CD4-positive, alpha-beta T cell (primary cell): ENCODE measurements around the gene LZTFL1. TPM values are rescaled to one million over a fixed set of nuclear protein-coding genes. Genes with fewer than 3 reads are reported as not detected.

Source experiments
- ATAC-seq: fragments of 200-7000 bp; cut with Tn5 transposase; one replicate; pipeline ENCODE4 v1.10.0; 2022; ENCODE audit warnings: mild to moderate bottlenecking; ENCODE audit not compliant: poor library complexity
- CTCF ChIA-PET: fragments of 350-600 bp; sonication (Branson Sonifier 250); formaldehyde crosslinking; loops from one replicate; lab custom pipeline; 2021; ENCODE audit warnings: antibody characterized with exemption, inconsistent platforms; lab: Charles Lee
- POLR2A ChIA-PET: fragments of 350-600 bp; sonication (Branson Sonifier 250); formaldehyde crosslinking; loops from one replicate; lab custom pipeline; 2021; ENCODE audit warnings: antibody characterized with exemption, inconsistent platforms; lab: Charles Lee
- DNase-seq, 14 experiments: peaks; one replicate each; pipeline ENCODE4 v3.0.0-alpha.2; 2013 to 2020; ENCODE audit warnings: mixed read lengths in 2 of 14
- H3K27ac ChIP-seq, 2 donors: one replicate each; pipeline versions ENCODE4 v1.5.1 to v1.7.0; 2013; ENCODE audit warnings: low read length in 2 of 2, low read depth in 1 of 2, mild to moderate bottlenecking in 1 of 2
- H3K27me3 ChIP-seq, 2 experiments: 1 replicate in 1 of 2; 2 replicates in 1 of 2; pipeline versions ENCODE4 v1.6.1 to v1.7.0; 2013; ENCODE audit warnings: low read length in 2 of 2, control low read depth in 1 of 2, mild to moderate bottlenecking in 1 of 2, moderate library complexity in 1 of 2; ENCODE audit not compliant: insufficient read depth in 2 of 2, control insufficient read depth in 1 of 2
- H3K36me3 ChIP-seq: one replicate; pipeline ENCODE4 v1.6.1; 2013; ENCODE audit warnings: low read length, control low read depth; ENCODE audit not compliant: insufficient read depth
- H3K4me1 ChIP-seq: one replicate; pipeline ENCODE4 v1.6.1; 2013; ENCODE audit warnings: low read length, control low read depth; ENCODE audit not compliant: insufficient read depth
- H3K4me3 ChIP-seq: one replicate; pipeline ENCODE4 v1.5.1; 2013; ENCODE audit warnings: mild to moderate bottlenecking, low read length, moderate library complexity
- H3K9me3 ChIP-seq, 2 experiments: 1 replicate in 1 of 2; 2 replicates in 1 of 2; pipeline versions ENCODE4 v1.6.1 to v1.7.0; 2013; ENCODE audit warnings: low read length in 2 of 2, mild to moderate bottlenecking in 2 of 2, control low read depth in 1 of 2, moderate library complexity in 1 of 2; ENCODE audit not compliant: control insufficient read depth in 1 of 2, insufficient read depth in 1 of 2
- H3K27ac Mint-ChIP-seq: one replicate; pipeline ENCODE4 v1.8.0; 2020; ENCODE audit warnings: mixed read lengths
- H3K27me3 Mint-ChIP-seq: one replicate; pipeline ENCODE4 v1.8.0; 2021; ENCODE audit warnings: mixed read lengths
- H3K36me3 Mint-ChIP-seq: one replicate; pipeline ENCODE4 v1.8.0; 2021; ENCODE audit warnings: low read depth, mixed read lengths
- H3K4me1 Mint-ChIP-seq: one replicate; pipeline ENCODE4 v1.8.0; 2021; ENCODE audit warnings: low read depth, mixed read lengths
- H3K4me3 Mint-ChIP-seq: one replicate; pipeline ENCODE4 v1.8.0; 2020; ENCODE audit warnings: mild to moderate bottlenecking, mixed read lengths
- H3K9me3 Mint-ChIP-seq: one replicate; pipeline ENCODE4 v1.8.0; 2020; ENCODE audit warnings: mixed read lengths
- intact Hi-C, 2 experiments: fragments of 100-400 bp; cut with DNase I in 1 of 2; cut with micrococcal nuclease in 1 of 2; formaldehyde crosslinking; loops; one replicate each; pipeline versions ENCODE4 v1.15.1 to v1.9.0; 2023 to 2025; cut with DNase I, micrococcal nuclease
- total RNA-seq, 174 experiments: library from RNA in 2 of 174; stranded (reverse) in 2 of 174; gene quantifications; one replicate each; pipeline ENCODE4 v1.2.3 and lab custom pipeline; 2021 to 2026
- TF ChIP-seq, protein P1 (sequence below): fragments of 200-600 bp; IDR thresholded peaks from one replicate; pipeline ENCODE4 v1.8.0; 2022; ENCODE audit warnings: antibody characterized with exemption, mild to moderate bottlenecking

LZTFL1 gene
- total RNA-seq, 2 experiments from 2014 or later, result 9.6 to 10.0 TPM

- CTCF ChIA-PET, result no interaction called here
- DNase-seq (no peak), ATAC-seq (no peak)
- POLR2A ChIA-PET, result no interaction called here
- Histone ChIP-seq H3K9me3 (peaks cover 0 to 9% of the 10 kb centered on the region in 2 experiments), H3K4me1 (peaks cover 16% of the 10 kb centered on the region), H3K4me3 (no peak overlapping the region), H3K27ac (no peak overlapping the region), H3K27me3 (peaks cover 27 to 31% of the 10 kb centered on the region in 2 experiments), H3K36me3 (no peaks in the 10 kb centered on the region)
- Mint-ChIP-seq H3K27me3 (peaks cover 46% of the 10 kb centered on the region), H3K27ac (no peak overlapping the region), H3K36me3 (no peaks in the 10 kb centered on the region), H3K4me1 (peaks cover 9% of the 10 kb centered on the region), H3K9me3 (no peaks in the 10 kb centered on the region), H3K4me3 (no peak overlapping the region)
- intact Hi-C loops, result no loop called here
- TF ChIP-seq, protein P1, sequence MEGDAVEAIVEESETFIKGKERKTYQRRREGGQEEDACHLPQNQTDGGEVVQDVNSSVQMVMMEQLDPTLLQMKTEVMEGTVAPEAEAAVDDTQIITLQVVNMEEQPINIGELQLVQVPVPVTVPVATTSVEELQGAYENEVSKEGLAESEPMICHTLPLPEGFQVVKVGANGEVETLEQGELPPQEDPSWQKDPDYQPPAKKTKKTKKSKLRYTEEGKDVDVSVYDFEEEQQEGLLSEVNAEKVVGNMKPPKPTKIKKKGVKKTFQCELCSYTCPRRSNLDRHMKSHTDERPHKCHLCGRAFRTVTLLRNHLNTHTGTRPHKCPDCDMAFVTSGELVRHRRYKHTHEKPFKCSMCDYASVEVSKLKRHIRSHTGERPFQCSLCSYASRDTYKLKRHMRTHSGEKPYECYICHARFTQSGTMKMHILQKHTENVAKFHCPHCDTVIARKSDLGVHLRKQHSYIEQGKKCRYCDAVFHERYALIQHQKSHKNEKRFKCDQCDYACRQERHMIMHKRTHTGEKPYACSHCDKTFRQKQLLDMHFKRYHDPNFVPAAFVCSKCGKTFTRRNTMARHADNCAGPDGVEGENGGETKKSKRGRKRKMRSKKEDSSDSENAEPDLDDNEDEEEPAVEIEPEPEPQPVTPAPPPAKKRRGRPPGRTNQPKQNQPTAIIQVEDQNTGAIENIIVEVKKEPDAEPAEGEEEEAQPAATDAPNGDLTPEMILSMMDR, result no peak
Measured at GRCh38 chr3:45799586-45799985, 42.3 kb downstream of the LZTFL1 start.

DNA sequence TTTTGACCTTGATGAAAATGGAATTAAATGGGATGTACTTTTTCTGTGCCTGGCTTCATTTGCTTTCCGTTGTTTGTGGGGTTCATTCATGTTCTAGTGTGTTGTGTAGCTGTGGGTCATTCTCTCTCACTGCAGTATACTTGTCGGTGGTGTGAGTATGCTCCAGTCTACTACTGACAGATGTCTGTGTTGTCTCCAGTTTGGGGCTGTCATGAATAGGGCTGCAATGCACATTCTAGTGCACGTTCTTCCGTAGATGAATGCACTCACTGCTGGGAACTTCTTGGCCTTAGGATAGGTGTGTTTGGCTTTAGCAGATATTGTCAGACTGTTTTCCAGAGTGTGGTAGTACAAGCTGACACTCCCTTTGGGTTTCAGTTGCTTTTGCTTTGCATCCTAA is 43.9 kb downstream of the LZTFL1 start:
- Mint-ChIP-seq H3K27me3 (peaks cover 59% of the 10 kb centered on the region), H3K4me1 (peaks cover 9% of the 10 kb centered on the region), H3K36me3 (no peaks in the 10 kb centered on the region), H3K4me3 (no peak overlapping the region), H3K27ac (no peak overlapping the region), H3K9me3 (no peaks in the 10 kb centered on the region)
- ChIA-PET CTCF (no interaction called here), POLR2A (no interaction called here)
- Histone ChIP-seq H3K27ac (no peak overlapping the region), H3K27me3 (peaks cover 32 to 38% of the 10 kb centered on the region in 2 experiments), H3K4me1 (peaks cover 16% of the 10 kb centered on the region), H3K36me3 (no peaks in the 10 kb centered on the region), H3K4me3 (no peak overlapping the region), H3K9me3 (peaks cover 0 to 9% of the 10 kb centered on the region in 2 experiments)
- TF ChIP-seq, protein P1, result no peak
- ATAC-seq (no peak), DNase-seq (no peak)
- intact Hi-C loops, result no loop called here

DNA sequence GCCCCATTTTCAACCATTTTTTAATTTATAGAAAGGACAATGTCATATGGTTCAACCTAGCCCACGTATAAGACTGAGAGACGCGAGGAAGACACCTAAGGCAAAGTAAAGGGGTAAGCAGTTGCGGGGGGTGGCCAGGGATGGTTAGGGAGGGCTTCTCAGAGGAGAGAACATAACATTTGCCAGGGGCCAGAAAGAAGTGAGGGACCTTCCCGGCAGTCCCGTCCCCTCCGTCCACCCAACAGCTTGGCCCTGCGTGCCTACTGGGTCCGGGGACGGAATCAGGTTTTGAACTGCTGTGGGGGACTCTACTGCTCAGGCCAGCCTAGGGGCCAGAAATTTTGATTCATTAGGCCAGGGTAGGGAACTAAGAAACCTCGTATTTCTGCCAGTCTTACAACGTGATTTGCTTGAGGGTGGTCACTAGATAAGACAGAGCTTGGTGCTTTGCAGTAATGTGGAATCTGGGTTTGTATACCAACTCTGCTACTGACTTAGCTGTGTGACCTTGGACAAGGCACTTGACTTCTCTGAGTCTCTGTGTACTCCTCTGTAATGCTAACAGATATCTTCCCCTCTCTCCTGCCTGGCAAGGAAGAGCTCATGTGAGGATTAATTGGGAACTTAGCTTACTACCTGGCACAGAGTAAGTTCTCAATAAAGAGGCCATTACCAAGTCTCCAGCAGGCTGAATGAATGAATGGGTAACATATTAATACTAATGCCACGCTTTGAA is 44.8 kb downstream of the LZTFL1 start:
- H3K4me3 ChIP-seq, result no peak overlapping the region
- intact Hi-C loops, result no loop called here
- H3K4me1 ChIP-seq, result peaks cover 16% of the 10 kb centered on the region
- peaks cover 59% of the 10 kb centered on the region for H3K27me3 Mint-ChIP-seq
- peaks cover 0 to 9% of the 10 kb centered on the region in 2 experiments for H3K9me3 ChIP-seq
- no peak overlapping the region for H3K27ac Mint-ChIP-seq
- no peaks in the 10 kb centered on the region for H3K36me3 Mint-ChIP-seq
- DNase-seq (no peak), ATAC-seq (no peak)
- no peak overlapping the region for H3K27ac ChIP-seq
- peaks cover 32 to 38% of the 10 kb centered on the region in 2 experiments for H3K27me3 ChIP-seq
- H3K9me3 Mint-ChIP-seq, result no peaks in the 10 kb centered on the region
- H3K36me3 ChIP-seq, result no peaks in the 10 kb centered on the region
- POLR2A ChIA-PET, result no interaction called here
- TF ChIP-seq, protein P1, result no peak
- H3K4me1 Mint-ChIP-seq, result peaks cover 9% of the 10 kb centered on the region
- CTCF ChIA-PET, result no interaction called here
- H3K4me3 Mint-ChIP-seq, result peak overlapping the region; percentile 52
